Activated T-helper 17 cell treated with anti-CD3 and anti-CD28 coated beads, Interleukin-2, amount 50 U/mL, for 72 hours (primary cell): ENCODE results near the gene GIT2. TPM values are rescaled to one million over a fixed set of nuclear protein-coding genes. Genes with fewer than 3 reads are reported as not detected.

Experiments
- ATAC-seq: fragments of 150-1000 bp; cut with Tn5 transposase; replicated peaks from 2 replicates; pipeline ENCODE4 v1.10.0; 2021; ENCODE audit warnings: mild to moderate bottlenecking, moderate library complexity
- H3K27ac Mint-ChIP-seq: one replicate; pipeline ENCODE4 v1.8.0; 2022; ENCODE audit warnings: mixed read lengths
- H3K27me3 Mint-ChIP-seq: one replicate; pipeline ENCODE4 v1.8.0; 2022; ENCODE audit warnings: mixed read lengths
- H3K36me3 Mint-ChIP-seq: one replicate; pipeline ENCODE4 v1.8.0; 2022; ENCODE audit warnings: low read depth, mild to moderate bottlenecking, mixed read lengths
- H3K4me1 Mint-ChIP-seq: one replicate; pipeline ENCODE4 v1.8.0; 2022; ENCODE audit warnings: mixed read lengths
- H3K4me3 Mint-ChIP-seq: one replicate; pipeline ENCODE4 v1.8.0; 2022; ENCODE audit warnings: mild to moderate bottlenecking, mixed read lengths
- H3K9me3 Mint-ChIP-seq: one replicate; pipeline ENCODE4 v1.8.0; 2022; ENCODE audit warnings: mixed read lengths
- total RNA-seq, 2 donors: library from RNA; stranded (reverse); gene quantifications; one replicate each; pipeline ENCODE4 v1.2.3, GENCODE V29; 2022

Gene GIT2
- total RNA-seq, 2 donors from 2014 or later: 70.8 to 75.2 TPM

- peak overlapping the region; percentile 60 for H3K27ac Mint-ChIP-seq
- H3K36me3 Mint-ChIP-seq: peaks cover 94% of the 10 kb centered on the region
- no peaks in the 10 kb centered on the region for H3K27me3 Mint-ChIP-seq
- H3K4me3 Mint-ChIP-seq: peak overlapping the region; percentile 73
- H3K4me1 Mint-ChIP-seq: peaks cover 12% of the 10 kb centered on the region
- H3K9me3 Mint-ChIP-seq: no peaks in the 10 kb centered on the region
- ATAC-seq: no peak
These were observed 23.3 kb downstream of the GIT2 start for GRCh38 chr12:109972821-109973220.

- Mint-ChIP-seq H3K4me3 (peak overlapping the region; percentile 71), H3K27me3 (no peaks in the 10 kb centered on the region), H3K4me1 (peaks cover 18% of the 10 kb centered on the region), H3K27ac (no peak overlapping the region), H3K9me3 (no peaks in the 10 kb centered on the region), H3K36me3 (peaks cover 91% of the 10 kb centered on the region)
- no peak for ATAC-seq
These were observed 27.4 kb downstream of the GIT2 start for GRCh38 chr12:109968801-109969200.

GRCh38 chr12:109968032-109968420 is 28.1 kb downstream of the GIT2 start:
- Mint-ChIP-seq H3K4me1 (peaks cover 15% of the 10 kb centered on the region), H3K9me3 (no peaks in the 10 kb centered on the region), H3K27me3 (no peaks in the 10 kb centered on the region), H3K4me3 (peak overlapping the region; percentile 71), H3K27ac (peak overlapping the region; percentile 86), H3K36me3 (peaks cover 91% of the 10 kb centered on the region)
- peak; percentile 84 for ATAC-seq

GRCh38 chr12:109967383-109968031 is 28.7 kb downstream of the GIT2 start:
- Mint-ChIP-seq H3K27me3 (no peaks in the 10 kb centered on the region), H3K36me3 (peaks cover 91% of the 10 kb centered on the region), H3K9me3 (no peaks in the 10 kb centered on the region), H3K27ac (peak overlapping the region; percentile 86), H3K4me1 (peaks cover 15% of the 10 kb centered on the region), H3K4me3 (peak overlapping the region; percentile 71)
- ATAC-seq: peak; percentile 71

- no peaks in the 10 kb centered on the region for H3K9me3 Mint-ChIP-seq
- H3K36me3 Mint-ChIP-seq: peaks cover 91% of the 10 kb centered on the region
These were observed 29.6 kb downstream of the GIT2 start for GRCh38 chr12:109966546-109966945.

DNA sequence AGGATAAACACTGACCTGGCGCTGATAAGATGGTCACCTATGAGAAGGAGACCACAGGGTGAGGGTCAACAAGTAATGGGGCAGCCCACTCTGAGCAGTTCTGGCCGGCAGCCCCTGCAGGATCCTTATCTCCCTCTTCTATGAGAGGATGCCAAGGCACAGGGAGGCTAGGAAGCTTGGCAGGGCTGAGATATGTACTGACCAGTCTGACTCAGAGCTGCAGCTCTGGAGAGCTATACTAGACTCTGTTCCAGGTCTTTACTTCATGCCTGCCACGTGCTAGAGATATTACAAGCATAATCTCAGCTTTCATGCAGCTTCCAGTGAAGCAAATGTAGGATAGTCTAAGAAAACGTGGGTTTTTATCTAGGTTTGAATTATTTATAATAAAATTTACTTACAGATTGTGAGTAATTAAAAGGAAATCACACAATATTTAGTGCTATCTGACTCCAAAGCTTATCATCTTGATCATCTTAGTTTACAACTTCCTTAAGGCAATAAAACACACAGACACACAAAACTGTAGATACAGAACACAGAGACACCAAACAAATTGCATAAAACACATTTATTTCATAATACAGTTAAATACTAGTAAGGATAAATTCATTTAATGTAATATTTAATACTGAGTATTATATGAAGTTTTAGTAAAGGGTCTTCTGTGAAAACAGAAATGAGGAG is 32.3 kb downstream of the GIT2 start:
- Mint-ChIP-seq H3K27me3 (no peaks in the 10 kb centered on the region), H3K4me1 (peaks cover 15% of the 10 kb centered on the region), H3K9me3 (no peaks in the 10 kb centered on the region), H3K4me3 (no peak overlapping the region), H3K36me3 (peaks cover 91% of the 10 kb centered on the region), H3K27ac (peak overlapping the region; percentile 57)
- no peak for ATAC-seq

More at GRCh38 chr12:109966546-109966945, 29.6 kb downstream of the GIT2 start:
- H3K4me1 Mint-ChIP-seq: peaks cover 15% of the 10 kb centered on the region
- peak overlapping the region; percentile 34 for H3K27ac Mint-ChIP-seq
- H3K27me3 Mint-ChIP-seq: no peaks in the 10 kb centered on the region
- peak overlapping the region; percentile 16 for H3K4me3 Mint-ChIP-seq
- no peak for ATAC-seq

DNA sequence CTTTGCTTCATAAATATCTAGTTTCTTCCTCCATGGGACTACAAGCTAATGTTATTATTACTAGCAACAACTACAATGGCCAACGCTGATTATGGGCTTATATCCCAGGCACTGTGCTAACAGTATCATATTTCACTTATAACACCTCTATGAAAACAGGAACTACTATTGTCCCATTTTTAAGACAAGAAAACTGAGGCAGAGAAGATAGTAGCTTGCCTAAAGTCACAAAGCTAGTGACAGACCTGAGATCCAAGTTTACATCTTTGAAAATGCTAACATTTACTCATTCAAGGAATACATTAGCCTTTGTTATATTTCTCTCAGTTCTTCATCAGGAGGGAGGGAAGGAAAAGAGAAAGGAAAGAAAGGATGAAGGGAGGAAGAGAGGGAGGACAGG is 32.8 kb downstream of the GIT2 start:
- H3K27ac Mint-ChIP-seq: peak overlapping the region; percentile 57
- no peak for ATAC-seq
- no peaks in the 10 kb centered on the region for H3K27me3 Mint-ChIP-seq
- peaks cover 15% of the 10 kb centered on the region for H3K4me1 Mint-ChIP-seq
- no peaks in the 10 kb centered on the region for H3K9me3 Mint-ChIP-seq
- peaks cover 95% of the 10 kb centered on the region for H3K36me3 Mint-ChIP-seq
- no peak overlapping the region for H3K4me3 Mint-ChIP-seq

DNA sequence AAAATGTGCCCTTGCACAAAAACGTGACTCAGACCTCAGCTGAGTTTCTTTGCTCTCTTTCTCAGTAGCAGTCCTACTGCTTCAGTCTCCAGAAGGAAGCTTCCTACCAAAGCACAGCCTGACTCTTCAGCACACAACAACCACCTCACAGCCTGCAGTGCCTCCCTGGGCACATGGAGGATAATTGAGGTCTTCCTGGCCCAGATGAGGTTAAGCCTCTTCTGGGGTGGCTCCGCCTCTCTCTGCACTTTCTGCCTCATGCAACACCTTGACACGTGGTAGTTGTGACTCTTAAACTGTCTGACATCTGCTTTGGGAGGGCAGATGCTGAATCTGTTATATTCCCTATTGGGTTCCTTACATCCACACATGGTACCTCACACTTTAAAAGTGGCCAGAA is 33.8 kb downstream of the GIT2 start:
- H3K9me3 Mint-ChIP-seq: no peaks in the 10 kb centered on the region
- peaks cover 6% of the 10 kb centered on the region for H3K4me1 Mint-ChIP-seq
- H3K4me3 Mint-ChIP-seq: no peak overlapping the region
- no peaks in the 10 kb centered on the region for H3K27me3 Mint-ChIP-seq
- no peak overlapping the region for H3K27ac Mint-ChIP-seq
- peaks cover 95% of the 10 kb centered on the region for H3K36me3 Mint-ChIP-seq
- peak; percentile 28 for ATAC-seq

- H3K27ac Mint-ChIP-seq: no peak overlapping the region
- H3K4me3 Mint-ChIP-seq: no peak overlapping the region
- no peaks in the 10 kb centered on the region for H3K9me3 Mint-ChIP-seq
- ATAC-seq: peak; percentile 38
- peaks cover 5% of the 10 kb centered on the region for H3K4me1 Mint-ChIP-seq
- peaks cover 98% of the 10 kb centered on the region for H3K36me3 Mint-ChIP-seq
- H3K27me3 Mint-ChIP-seq: no peaks in the 10 kb centered on the region
These were observed 34.6 kb downstream of the GIT2 start for GRCh38 chr12:109961612-109962011.

- Mint-ChIP-seq H3K9me3 (no peaks in the 10 kb centered on the region), H3K4me1 (peaks cover 5% of the 10 kb centered on the region), H3K27me3 (no peaks in the 10 kb centered on the region), H3K27ac (no peak overlapping the region), H3K36me3 (peaks cover 98% of the 10 kb centered on the region), H3K4me3 (no peak overlapping the region)
- ATAC-seq: no peak
These were observed 35.0 kb downstream of the GIT2 start for GRCh38 chr12:109961201-109961600.

DNA sequence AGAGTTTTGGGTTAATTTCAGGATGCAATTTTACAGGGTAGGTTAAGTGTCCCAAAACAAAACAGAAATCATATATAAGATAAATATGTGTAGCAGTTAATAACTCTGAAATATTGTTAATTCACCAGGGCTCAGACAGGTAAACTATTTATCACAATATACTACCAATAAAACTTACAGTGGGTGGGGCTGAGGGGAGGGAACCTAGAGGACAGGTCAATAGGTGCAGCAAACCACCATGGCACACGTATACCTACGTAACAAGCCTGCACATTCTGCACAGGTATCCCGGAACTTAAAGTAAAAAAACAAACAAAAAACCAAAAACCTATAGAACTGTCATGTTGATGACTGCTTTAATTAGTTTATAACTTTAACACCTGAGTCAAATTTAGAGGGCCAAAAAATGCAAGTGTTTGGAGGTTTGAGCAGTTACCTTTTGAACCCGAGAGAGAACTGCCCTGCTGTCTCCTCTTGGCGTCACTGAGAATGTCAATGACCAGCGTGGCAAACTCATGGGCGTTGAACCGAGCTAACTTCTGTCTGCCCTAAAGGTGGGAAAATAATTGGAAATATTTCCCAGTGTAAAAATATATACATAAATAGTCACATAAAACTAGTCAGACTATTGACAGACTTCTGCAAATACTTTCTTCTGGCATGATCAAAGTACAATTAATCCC is 36.6 kb downstream of the GIT2 start:
- Mint-ChIP-seq H3K27me3 (no peaks in the 10 kb centered on the region), H3K4me3 (no peak overlapping the region), H3K4me1 (peaks cover 5% of the 10 kb centered on the region), H3K27ac (no peak overlapping the region), H3K36me3 (peaks cover 96% of the 10 kb centered on the region), H3K9me3 (no peaks in the 10 kb centered on the region)
- ATAC-seq: no peak

DNA sequence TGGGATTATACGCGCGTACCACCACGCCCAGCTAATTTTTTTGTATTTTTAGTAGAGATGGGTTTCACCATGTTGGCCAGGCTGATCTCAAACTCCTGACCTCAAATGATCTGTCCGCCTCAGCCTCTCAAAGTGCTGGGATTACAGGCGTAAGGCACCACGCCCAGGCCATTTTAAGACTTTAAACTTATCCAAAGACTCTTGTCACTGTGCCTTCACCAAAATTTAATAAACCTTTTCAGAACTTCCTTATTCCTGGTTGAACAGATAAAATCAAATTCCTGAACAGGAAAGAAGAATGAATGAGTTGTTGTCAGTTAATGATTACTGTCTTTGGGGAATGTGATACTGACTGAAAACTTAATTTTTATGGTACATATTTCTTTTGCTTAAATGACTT is 37.8 kb downstream of the GIT2 start:
- Mint-ChIP-seq H3K4me1 (peaks cover 2% of the 10 kb centered on the region), H3K4me3 (no peak overlapping the region), H3K9me3 (no peaks in the 10 kb centered on the region), H3K27me3 (no peaks in the 10 kb centered on the region), H3K36me3 (peaks cover 98% of the 10 kb centered on the region), H3K27ac (no peak overlapping the region)
- ATAC-seq: no peak

- Mint-ChIP-seq H3K4me1 (peaks cover 14% of the 10 kb centered on the region), H3K27me3 (no peaks in the 10 kb centered on the region), H3K9me3 (no peaks in the 10 kb centered on the region), H3K27ac (peak overlapping the region; percentile 47), H3K36me3 (peaks cover 99% of the 10 kb centered on the region), H3K4me3 (no peak overlapping the region)
- ATAC-seq: no peak
These were observed 42.5 kb downstream of the GIT2 start for GRCh38 chr12:109953656-109954055.

DNA sequence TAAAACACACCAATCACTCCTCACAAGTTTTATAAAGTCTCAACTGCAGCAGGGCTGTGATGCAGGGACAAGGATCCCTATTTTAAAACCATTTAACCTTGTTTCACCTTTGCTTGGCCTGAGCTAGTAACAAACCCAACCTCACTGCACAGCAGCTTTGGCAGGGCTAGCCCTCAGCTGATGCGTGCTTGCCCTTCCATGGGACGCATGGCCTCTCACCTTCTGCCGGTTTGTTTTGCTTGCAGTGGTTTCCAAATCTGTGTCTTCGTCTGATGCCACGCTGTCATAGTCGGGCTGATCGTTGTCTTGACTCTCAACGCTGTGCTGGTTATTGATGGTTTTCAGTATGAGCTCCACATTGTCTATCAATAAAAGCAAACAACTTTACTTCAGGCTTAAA is 43.3 kb downstream of the GIT2 start:
- Mint-ChIP-seq H3K4me3 (no peak overlapping the region), H3K27ac (peak overlapping the region; percentile 47), H3K27me3 (no peaks in the 10 kb centered on the region), H3K36me3 (peaks cover 99% of the 10 kb centered on the region), H3K4me1 (peaks cover 20% of the 10 kb centered on the region), H3K9me3 (no peaks in the 10 kb centered on the region)
- no peak for ATAC-seq
